Esophagus squamous epithelium (tissue), 5 donors: Measurements from ENCODE around the gene FEM1B. TPM values are rescaled to one million over a fixed set of nuclear protein-coding genes. Genes with fewer than 3 reads are reported as not detected.

Experiments
- DNase-seq: peaks from one replicate; lab custom pipeline; 2025; lab: John Stamatoyannopoulos, UW
- H3K27ac ChIP-seq, 4 donors: fragments of 200-600 bp; sonication (generic); one replicate each; pipeline ENCODE4 v1.5.1; 2016 to 2019; ENCODE audit warnings: mild to moderate bottlenecking in 1 of 4
- H3K27me3 ChIP-seq, 4 donors: fragments of 200-600 bp; sonication (generic); 1 replicate in 3 of 4; 2 replicates in 1 of 4; pipeline versions ENCODE4 v1.5.1 to v1.6.0; 2017 to 2021; ENCODE audit warnings: antibody characterized with exemption in 1 of 4
- H3K36me3 ChIP-seq, 3 donors: fragments of 200-600 bp; sonication (generic); one replicate each; pipeline ENCODE4 v1.5.1; 2016 to 2019
- H3K4me1 ChIP-seq, 3 donors: fragments of 200-600 bp; sonication (generic); one replicate each; pipeline ENCODE4 v1.5.1; 2017 to 2019
- H3K4me3 ChIP-seq, 4 donors: fragments of 200-600 bp; sonication (generic); 1 replicate in 3 of 4; 2 replicates in 1 of 4; pipeline ENCODE4 v1.5.1; 2016 to 2019; ENCODE audit warnings: mild to moderate bottlenecking in 2 of 4, moderate library complexity in 1 of 4
- H3K9me3 ChIP-seq, 3 donors: fragments of 200-600 bp; sonication (generic); one replicate each; pipeline ENCODE4 v1.5.1; 2016 to 2019
- POLR2A ChIP-seq, 4 donors: fragments of 450-650 bp; IDR thresholded peaks; one replicate each; pipeline ENCODE4 v1.6.1; 2017; ENCODE audit warnings: antibody characterized with exemption in 4 of 4, mild to moderate bottlenecking in 4 of 4, moderate library complexity in 3 of 4
- whole genome bisulfite sequencing, 2 donors: methylation state at CpG; one replicate each; pipeline ENCODE4 v1.1.5; 2018; 5-methylcytosine and 5-hydroxymethylcytosine counted together
- intact Hi-C: fragments of 100-400 bp; cut with DNase I; formaldehyde crosslinking; loops from one replicate; pipeline ENCODE4 v1.15.0; 2022
- total RNA-seq, 4 donors: library from RNA; depleted of rRNA; stranded (reverse); fragments of >200 nt; gene quantifications; one replicate each; pipeline ENCODE4 v1.1.0, GENCODE V29; 2016
- TF ChIP-seq, protein P1 (sequence below), 6 experiments: fragments of 450-650 bp in 4 of 6; fragments of 200-600 bp in 2 of 6; sonication (generic) in 2 of 6; IDR thresholded peaks; one replicate each; pipeline ENCODE4 v1.5.1; 2016 to 2019; ENCODE audit warnings: antibody characterized with exemption in 6 of 6, mild to moderate bottlenecking in 4 of 6, moderate library complexity in 4 of 6
- donor health status: DM: yes; HTN: yes; CAD: no.

FEM1B gene
- total RNA-seq, result 10 to 100 TPM; 32.3 to 64.4 (median 46.8) TPM

DNA sequence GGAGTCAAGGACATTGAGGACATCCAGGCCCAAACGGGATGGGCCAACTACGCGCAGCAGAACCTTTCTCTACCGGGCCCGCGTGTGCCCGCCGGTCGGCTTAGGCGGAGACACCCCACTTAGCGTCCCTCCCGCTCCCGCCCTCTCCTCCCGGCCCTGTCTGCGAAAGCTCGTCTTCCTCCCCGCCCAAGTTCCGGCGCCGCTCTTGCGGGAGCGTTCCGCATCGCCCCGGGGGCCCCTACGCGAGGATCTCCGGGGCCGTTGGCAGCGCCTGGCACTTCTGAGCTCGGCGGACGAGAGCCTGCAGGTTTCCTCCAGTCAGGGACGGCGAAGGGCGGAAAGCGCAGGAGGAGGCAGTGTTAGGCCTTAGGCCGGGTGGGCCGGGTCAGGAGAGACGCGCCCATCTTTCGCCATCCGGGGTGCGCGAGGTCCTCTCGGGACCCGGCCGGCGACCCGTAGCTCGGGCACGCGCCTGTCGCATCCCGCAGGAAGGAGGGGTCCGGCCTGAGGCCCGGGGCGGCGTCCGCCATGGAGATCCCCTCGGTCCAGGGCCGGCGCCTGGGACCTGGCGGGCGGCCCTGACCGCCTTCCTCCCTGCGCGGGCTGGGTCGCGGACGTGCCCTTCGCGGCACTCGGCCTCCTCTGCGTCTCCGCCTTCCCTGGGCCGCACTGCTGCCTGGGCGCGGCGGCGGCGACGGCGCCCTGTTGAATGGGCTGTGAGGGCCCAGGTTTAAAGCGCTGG is at the start of gene FEM1B:
Gene FEM1B (plus strand): TSS at position 143 of the 742 bp plus-strand sequence. CDS start 673 bp downstream, outside the sequence.
- TF ChIP-seq, protein P1, sequence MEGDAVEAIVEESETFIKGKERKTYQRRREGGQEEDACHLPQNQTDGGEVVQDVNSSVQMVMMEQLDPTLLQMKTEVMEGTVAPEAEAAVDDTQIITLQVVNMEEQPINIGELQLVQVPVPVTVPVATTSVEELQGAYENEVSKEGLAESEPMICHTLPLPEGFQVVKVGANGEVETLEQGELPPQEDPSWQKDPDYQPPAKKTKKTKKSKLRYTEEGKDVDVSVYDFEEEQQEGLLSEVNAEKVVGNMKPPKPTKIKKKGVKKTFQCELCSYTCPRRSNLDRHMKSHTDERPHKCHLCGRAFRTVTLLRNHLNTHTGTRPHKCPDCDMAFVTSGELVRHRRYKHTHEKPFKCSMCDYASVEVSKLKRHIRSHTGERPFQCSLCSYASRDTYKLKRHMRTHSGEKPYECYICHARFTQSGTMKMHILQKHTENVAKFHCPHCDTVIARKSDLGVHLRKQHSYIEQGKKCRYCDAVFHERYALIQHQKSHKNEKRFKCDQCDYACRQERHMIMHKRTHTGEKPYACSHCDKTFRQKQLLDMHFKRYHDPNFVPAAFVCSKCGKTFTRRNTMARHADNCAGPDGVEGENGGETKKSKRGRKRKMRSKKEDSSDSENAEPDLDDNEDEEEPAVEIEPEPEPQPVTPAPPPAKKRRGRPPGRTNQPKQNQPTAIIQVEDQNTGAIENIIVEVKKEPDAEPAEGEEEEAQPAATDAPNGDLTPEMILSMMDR (IDR thresholded peaks at IDR 0.05), result peak in 1 of 6 experiments; percentile 34
- TF ChIP-seq POLR2A (IDR thresholded peaks at IDR 0.05), result peak in 3 of 4 donors; percentile 2 to 79 (median 53)
- intact Hi-C loops, result no loop called here
- peak; percentile 70 for DNase-seq
- 0% methylated on average over 6 of the region's 85 CpGs; no CpG with 5 or more reads in 1 of the 2 donors for WGBS, 2 donors
- H3K27me3 ChIP-seq, result no peaks in the 10 kb centered on the region
- peak within 1 kb of the TSS; percentile 99 to 100 (median 99) for H3K27ac ChIP-seq
- peak within 1 kb of the TSS; percentile 83 to 93 (median 90) for H3K4me3 ChIP-seq
- peaks cover 38 to 81% (median 44%) of the 10 kb centered on the region in 3 donors for H3K4me1 ChIP-seq
- no peaks in the 10 kb centered on the region for H3K36me3 ChIP-seq
- no peaks in the 10 kb centered on the region for H3K9me3 ChIP-seq

- Histone ChIP-seq H3K27ac (peak overlapping the region in 3 of 4 donors; percentile 56 to 89 (median 87)), H3K4me3 (peak overlapping the region; percentile 56 to 92 (median 86)), H3K4me1 (peaks cover 18 to 40% (median 19%) of the 10 kb centered on the region in 3 donors), H3K36me3 (no peaks in the 10 kb centered on the region), H3K9me3 (no peaks in the 10 kb centered on the region), H3K27me3 (peaks cover 0 to 29% (median 0%) of the 10 kb centered on the region in 4 donors)
- WGBS, 2 donors, result 29 to 49% methylated on average over 17 to 21 of the region's 25 CpGs
- no peak for DNase-seq
- intact Hi-C loops, result no loop called here
- no peak for TF ChIP-seq POLR2A (IDR thresholded peaks at IDR 0.05)
- TF ChIP-seq, protein P1 (IDR thresholded peaks at IDR 0.05), result no peak
Measured at GRCh38 chr15:68228143-68228970, 49.2 kb upstream of the FEM1B start.

- Histone ChIP-seq H3K27me3 (peaks cover 0 to 35% (median 0%) of the 10 kb centered on the region in 4 donors), H3K36me3 (no peaks in the 10 kb centered on the region), H3K27ac (peak overlapping the region; percentile 56 to 89 (median 86)), H3K9me3 (no peaks in the 10 kb centered on the region), H3K4me1 (peaks cover 18 to 40% (median 19%) of the 10 kb centered on the region in 3 donors), H3K4me3 (peak overlapping the region; percentile 56 to 92 (median 86))
- DNase-seq, result no peak
- TF ChIP-seq, protein P1 (IDR thresholded peaks at IDR 0.05), result no peak
- TF ChIP-seq POLR2A (IDR thresholded peaks at IDR 0.05), result no peak
- 0% methylated on average over 5 to 6 of the region's 39 CpGs for WGBS, 2 donors
- intact Hi-C loops, result no loop called here
Measured at GRCh38 chr15:68228971-68229385, 48.6 kb upstream of the FEM1B start.

- DNase-seq, result peak; percentile 18
- H3K27ac ChIP-seq, result peak within 1 kb of the TSS; percentile 56 to 89 (median 86)
- no peaks in the 10 kb centered on the region for H3K36me3 ChIP-seq
- intact Hi-C loops, result no loop called here
- 0% methylated on average over 4 to 7 of the region's 82 CpGs for WGBS, 2 donors
- TF ChIP-seq, protein P1 (IDR thresholded peaks at IDR 0.05), result peak in 1 of 6 experiments; percentile 13
- peak in 3 of 4 donors; percentile 21 to 45 (median 30) for TF ChIP-seq POLR2A (IDR thresholded peaks at IDR 0.05)
- no peaks in the 10 kb centered on the region for H3K9me3 ChIP-seq
- H3K4me1 ChIP-seq, result peaks cover 18 to 44% (median 19%) of the 10 kb centered on the region in 3 donors
- peak within 1 kb of the TSS; percentile 56 to 92 (median 86) for H3K4me3 ChIP-seq
- peaks cover 0 to 41% (median 0%) of the 10 kb centered on the region in 4 donors for H3K27me3 ChIP-seq
Measured at GRCh38 chr15:68229386-68230156, 48.0 kb upstream of the FEM1B start, which contains the start of gene CLN6. Gene CLN6 (minus strand): TSS chr15:68229728. CDS start chr15:68229584, 144 bp downstream.
